Stimulated activated CD8-positive, alpha-beta memory T cell treated with anti-CD3 and anti-CD28 coated beads, Interleukin-7, amount 100 ng/mL, for 24 hours (primary cell): ENCODE results near the gene SEMA6A.

Experiments
- DNase-seq: peaks from one replicate; pipeline ENCODE4 v3.0.0-alpha.2; 2020; ENCODE audit warnings: low read depth

SEMA6A gene

DNA sequence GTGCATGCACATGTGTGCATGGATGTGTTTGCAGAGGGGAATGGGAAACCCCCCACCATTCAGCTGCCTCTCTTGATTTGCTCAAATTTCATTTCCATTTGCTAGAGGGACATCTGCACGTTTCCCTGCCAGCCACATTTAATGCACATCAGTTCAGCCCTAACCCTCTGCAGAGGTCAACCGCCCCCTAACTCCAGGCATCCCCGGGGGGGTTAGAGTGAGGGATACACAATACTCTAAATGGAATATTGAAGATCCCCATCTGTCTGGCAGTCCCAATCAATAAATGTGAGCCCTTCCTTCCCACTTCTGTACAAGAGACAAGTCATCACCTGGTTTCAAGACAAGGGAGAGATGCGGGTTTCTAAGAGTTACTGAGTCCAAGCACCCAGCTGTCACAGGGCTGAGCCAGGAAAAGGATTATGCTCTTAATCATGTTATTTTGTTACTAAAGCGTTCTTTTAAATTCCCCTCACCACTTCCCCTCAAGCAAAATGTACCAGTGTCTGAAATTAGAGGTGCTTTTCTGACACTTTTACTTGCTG is 134.1 kb downstream of the SEMA6A start:
- DNase-seq = no peak

DNA sequence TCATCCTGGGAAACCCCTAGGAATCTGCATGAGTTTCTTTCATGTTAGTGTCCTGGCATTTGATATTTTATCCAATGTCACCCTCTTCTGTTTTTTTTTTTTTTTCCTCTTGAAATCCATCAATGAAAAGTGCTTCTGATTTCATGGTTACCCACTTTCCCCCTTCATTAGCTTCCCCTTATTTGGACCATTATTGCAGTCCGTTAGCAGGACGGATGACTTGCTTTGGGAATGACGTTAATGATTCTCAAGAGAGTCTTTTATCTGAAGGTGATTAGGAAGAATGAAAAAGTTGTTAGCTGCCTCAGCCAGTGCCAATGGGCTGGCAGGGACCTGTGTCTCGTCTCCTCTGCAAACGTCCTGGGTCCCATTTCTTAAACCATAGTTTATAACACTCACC is 134.7 kb downstream of the SEMA6A start:
- no peak for DNase-seq

- no peak for DNase-seq
Observed at GRCh38 chr5:116438979-116439554, 135.6 kb downstream of the SEMA6A start.

- DNase-seq = no peak
Observed at GRCh38 chr5:116437922-116438578, 136.6 kb downstream of the SEMA6A start.

- no peak for DNase-seq
Observed at GRCh38 chr5:116437351-116437705, 137.3 kb downstream of the SEMA6A start.

DNA sequence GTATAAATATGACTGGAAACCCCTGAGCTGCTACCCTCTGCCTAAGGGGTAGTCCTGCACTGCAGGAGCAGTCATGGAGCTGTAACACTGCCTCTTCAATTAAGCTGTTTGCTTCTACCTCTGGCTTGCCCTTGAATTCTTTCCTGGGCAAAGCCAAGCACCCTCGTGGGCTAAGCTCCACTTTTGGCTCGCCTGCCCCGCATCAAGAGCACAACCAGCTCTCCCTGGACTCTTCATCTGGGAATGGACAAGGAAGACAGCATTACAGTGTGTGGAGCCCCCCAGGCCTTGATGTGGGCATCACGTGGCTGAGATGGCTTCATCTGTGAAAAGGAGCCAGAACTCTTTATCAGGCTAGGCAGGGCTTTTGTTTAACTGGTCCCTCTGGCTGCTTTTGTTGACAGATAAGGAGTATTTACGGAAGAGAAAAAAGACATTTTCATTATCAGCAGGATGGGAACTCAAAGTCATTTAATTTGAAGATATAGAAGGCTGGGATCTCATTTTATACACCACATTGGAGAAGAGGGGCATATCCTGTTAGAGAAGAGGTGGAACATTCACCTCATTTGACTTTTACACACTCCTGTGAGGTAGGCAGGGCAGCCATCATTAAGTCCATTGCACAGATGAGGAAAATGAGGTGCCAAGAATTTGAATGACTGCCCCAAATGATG is 137.8 kb downstream of the SEMA6A start:
- DNase-seq = no peak

- no peak for DNase-seq
Observed at GRCh38 chr5:116428966-116429365, 145.7 kb downstream of the SEMA6A start.

- DNase-seq = no peak
Observed at GRCh38 chr5:116428413-116428812, 146.2 kb downstream of the SEMA6A start.

DNA sequence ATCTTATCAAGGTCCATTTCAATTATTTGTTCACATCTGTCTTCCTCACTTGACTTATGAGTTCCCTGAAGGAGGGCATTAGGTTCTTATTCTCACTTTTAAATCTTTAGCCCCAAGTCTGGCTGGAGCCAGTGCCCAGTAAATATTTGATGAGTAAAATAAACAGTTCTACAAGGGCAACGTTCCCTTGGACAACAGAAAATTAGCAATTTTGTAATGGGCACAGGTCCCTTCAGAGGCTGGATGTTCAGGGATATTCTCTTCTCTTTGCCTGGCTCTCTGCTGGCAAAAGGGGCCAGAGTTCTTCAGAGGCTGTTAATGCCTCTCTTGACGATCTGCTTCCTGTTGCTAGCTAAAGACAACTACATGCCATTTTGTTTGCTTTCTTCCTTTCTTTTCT is 149.7 kb downstream of the SEMA6A start:
- DNase-seq = no peak

DNA sequence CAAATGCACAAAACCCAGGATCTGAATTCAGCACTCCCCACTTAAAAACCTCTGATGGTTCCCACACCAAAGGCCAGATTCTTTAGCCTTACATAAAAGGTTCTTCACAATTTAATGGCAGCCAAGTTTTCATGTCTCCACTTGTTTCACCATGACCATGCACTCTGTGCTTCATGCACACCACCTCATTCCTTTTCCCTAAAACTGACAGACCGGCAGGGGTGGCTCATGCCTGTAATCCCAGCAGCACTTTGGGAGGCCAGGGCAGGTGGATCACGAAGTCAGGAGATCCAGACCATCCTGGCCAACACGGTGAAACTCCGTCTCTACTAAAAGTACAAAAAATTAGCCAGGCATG is 150.4 kb downstream of the SEMA6A start:
- DNase-seq = no peak

- no peak for DNase-seq
Observed at GRCh38 chr5:116423587-116424257, 150.9 kb downstream of the SEMA6A start.

- no peak for DNase-seq
Observed at GRCh38 chr5:116423141-116423540, 151.5 kb downstream of the SEMA6A start.

GRCh38 chr5:116421080-116421629 is 153.5 kb downstream of the SEMA6A start:
- no peak for DNase-seq

GRCh38 chr5:116420540-116420939 is 154.1 kb downstream of the SEMA6A start:
- DNase-seq = no peak

DNA sequence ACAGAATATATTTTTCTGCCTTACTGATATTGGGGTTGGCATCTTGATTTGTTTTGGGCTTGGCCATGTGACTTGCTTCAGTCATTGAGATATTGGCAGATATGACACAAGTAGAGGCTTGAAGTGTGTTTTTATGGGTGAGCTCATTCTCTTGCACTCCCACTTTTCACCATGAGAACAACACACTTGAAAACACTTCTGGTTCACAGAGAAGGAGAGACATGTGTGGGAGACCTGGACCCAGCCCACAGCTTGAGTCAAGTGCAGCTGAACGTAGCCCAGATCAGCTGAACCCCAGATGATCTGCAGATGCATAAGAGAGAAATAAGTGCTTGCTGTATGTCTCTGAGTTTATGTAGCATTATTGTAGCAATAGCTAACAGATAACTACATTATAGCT is 155.4 kb downstream of the SEMA6A start:
- no peak for DNase-seq

DNA sequence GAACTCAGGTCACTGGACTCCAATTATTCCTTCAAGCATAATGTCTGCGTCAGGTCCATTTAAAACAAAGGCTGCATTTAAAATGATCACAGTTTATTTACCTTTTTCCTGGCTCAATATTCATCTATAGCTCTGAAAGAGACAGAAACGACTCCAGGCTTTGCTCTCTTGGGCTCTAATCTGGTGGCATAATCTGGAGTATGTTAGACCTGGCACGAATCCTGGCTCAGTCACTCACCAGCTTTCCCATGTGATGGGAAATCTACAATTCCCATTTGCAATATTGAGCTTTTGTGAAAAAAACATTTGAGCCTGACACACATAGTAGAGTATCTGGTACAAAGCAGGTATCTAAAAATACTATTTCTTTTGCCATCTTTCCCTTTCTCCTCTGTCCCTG is 155.8 kb downstream of the SEMA6A start:
- DNase-seq = no peak

GRCh38 chr5:116418016-116418415 is 156.6 kb downstream of the SEMA6A start:
- no peak for DNase-seq

DNA sequence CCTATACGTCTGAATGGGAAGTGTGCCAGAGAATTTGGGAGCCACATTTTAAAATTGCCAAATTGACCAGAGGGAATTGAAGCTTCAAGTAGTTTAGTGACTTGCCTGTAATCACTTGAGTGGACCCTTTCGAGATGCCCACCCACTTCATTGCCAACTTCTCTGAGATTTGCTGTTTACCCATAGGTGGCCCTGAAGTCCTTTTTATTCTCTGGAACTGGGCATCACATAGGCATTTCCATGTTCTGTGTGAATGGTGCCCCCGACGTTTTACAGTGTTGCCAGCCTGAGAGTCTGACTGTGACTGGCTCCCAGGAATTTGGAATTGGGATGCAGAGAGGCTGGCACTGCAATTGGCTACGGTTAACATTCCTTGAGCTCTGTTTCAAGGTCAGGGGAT is 158.6 kb downstream of the SEMA6A start:
- DNase-seq = no peak

- no peak for DNase-seq
Observed at GRCh38 chr5:116415182-116415581, 159.4 kb downstream of the SEMA6A start.

GRCh38 chr5:116411101-116411571 is 163.5 kb downstream of the SEMA6A start:
- DNase-seq = no peak

- no peak for DNase-seq
Observed at GRCh38 chr5:116410336-116410890, 164.2 kb downstream of the SEMA6A start.
